DOHH2 (cell line): ENCODE data around the gene ANKS1B.

Source experiments
- H3F3A ChIP-seq: fragments of 200-600 bp; sonication (generic), shearing (Covaris generic); 2 replicates; pipeline ENCODE4 v1.6.0; 2016; ENCODE audit warnings: antibody characterized with exemption, mild to moderate bottlenecking; ENCODE audit not compliant: control insufficient read depth, insufficient read depth
- H3K27ac ChIP-seq: fragments of 200-600 bp; sonication (generic); 2 replicates; pipeline ENCODE4 v1.5.1; 2014; ENCODE audit warnings: low read depth, mild to moderate bottlenecking, low read length, moderate library complexity
- H3K27me3 ChIP-seq: fragments of 200-600 bp; sonication (generic); 2 replicates; pipeline ENCODE4 v1.6.1; 2014; ENCODE audit warnings: mild to moderate bottlenecking, low read length, mixed read lengths; ENCODE audit not compliant: control insufficient read depth
- H3K36me3 ChIP-seq: fragments of 200-600 bp; sonication (generic); 2 replicates; pipeline ENCODE4 v1.6.1; 2014; ENCODE audit warnings: mild to moderate bottlenecking, low read length, moderate library complexity, mixed read lengths; ENCODE audit not compliant: control insufficient read depth
- H3K4me1 ChIP-seq: fragments of 200-600 bp; sonication (generic); 2 replicates; pipeline ENCODE4 v1.6.1; 2014; ENCODE audit warnings: mild to moderate bottlenecking, low read length, mixed read lengths; ENCODE audit not compliant: control insufficient read depth
- H3K4me2 ChIP-seq: fragments of 200-600 bp; sonication (generic); 2 replicates; pipeline ENCODE4 v1.6.0; 2014; ENCODE audit warnings: mild to moderate bottlenecking, low read length, moderate library complexity
- H3K4me3 ChIP-seq: fragments of 200-600 bp; sonication (generic); 2 replicates; pipeline ENCODE4 v1.5.1; 2014; ENCODE audit warnings: mild to moderate bottlenecking, low read length, mixed read lengths
- H3K79me2 ChIP-seq: fragments of 200-600 bp; sonication (generic); 2 replicates; pipeline ENCODE4 v1.6.1; 2014; ENCODE audit warnings: mild to moderate bottlenecking, low read length, mixed read lengths; ENCODE audit not compliant: control insufficient read depth
- H3K9me2 ChIP-seq: fragments of 200-600 bp; sonication (generic); replicated peaks from 2 replicates; pipeline ENCODE4 v1.6.1; 2014; ENCODE audit warnings: mild to moderate bottlenecking, low read length, mixed read lengths; ENCODE audit not compliant: control insufficient read depth
- H3K9me3 ChIP-seq: fragments of 200-600 bp; sonication (generic); 2 replicates; pipeline ENCODE4 v1.6.1; 2014; ENCODE audit warnings: antibody characterized with exemption, low read length, mixed read lengths; ENCODE audit not compliant: control insufficient read depth, insufficient read depth
- H4K20me1 ChIP-seq: fragments of 200-600 bp; sonication (generic); 2 replicates; pipeline ENCODE4 v1.6.0; 2014; ENCODE audit warnings: low read depth, mild to moderate bottlenecking, antibody characterized with exemption, low read length, moderate library complexity; ENCODE audit not compliant: control insufficient read depth, insufficient read depth
- EZH2phosphoT487 ChIP-seq: fragments of 200-600 bp; sonication (generic); IDR thresholded peaks from 2 replicates; pipeline ENCODE4 v1.6.1; 2017; ENCODE audit warnings: borderline replicate concordance, mild to moderate bottlenecking, antibody characterized with exemption, low read length, moderate library complexity, mixed read lengths
- TF ChIP-seq, protein P1 (sequence below): fragments of 200-600 bp; sonication (generic); IDR thresholded peaks from one replicate; pipeline ENCODE4 v1.5.1; 2014; ENCODE audit warnings: antibody characterized with exemption, mild to moderate bottlenecking, low read depth, low read length; ENCODE audit not compliant: poor library complexity, severe bottlenecking

Gene ANKS1B

DNA sequence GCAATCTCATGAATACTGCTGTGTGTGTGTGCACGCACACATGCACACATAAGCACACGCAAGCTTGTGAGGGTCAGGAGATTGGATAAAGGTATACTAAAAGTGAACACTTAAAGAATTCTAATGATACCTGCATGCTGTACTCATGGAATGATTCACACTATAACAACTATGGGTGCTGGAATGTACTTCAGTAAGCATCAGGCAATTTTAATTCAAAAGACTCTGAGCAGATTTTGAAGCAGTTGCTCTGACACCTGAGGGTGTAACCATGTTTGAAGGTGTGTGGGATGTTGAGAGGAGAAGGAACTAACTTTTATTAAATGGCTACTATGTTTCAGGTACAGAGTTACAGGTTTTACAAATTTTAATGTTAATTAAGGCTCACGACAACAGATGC, 275.6 kb downstream of the ANKS1B start:
- H3K4me2 ChIP-seq = no peak overlapping the region
- H3K27me3 ChIP-seq = no peaks in the 10 kb centered on the region
- TF ChIP-seq, protein P1, sequence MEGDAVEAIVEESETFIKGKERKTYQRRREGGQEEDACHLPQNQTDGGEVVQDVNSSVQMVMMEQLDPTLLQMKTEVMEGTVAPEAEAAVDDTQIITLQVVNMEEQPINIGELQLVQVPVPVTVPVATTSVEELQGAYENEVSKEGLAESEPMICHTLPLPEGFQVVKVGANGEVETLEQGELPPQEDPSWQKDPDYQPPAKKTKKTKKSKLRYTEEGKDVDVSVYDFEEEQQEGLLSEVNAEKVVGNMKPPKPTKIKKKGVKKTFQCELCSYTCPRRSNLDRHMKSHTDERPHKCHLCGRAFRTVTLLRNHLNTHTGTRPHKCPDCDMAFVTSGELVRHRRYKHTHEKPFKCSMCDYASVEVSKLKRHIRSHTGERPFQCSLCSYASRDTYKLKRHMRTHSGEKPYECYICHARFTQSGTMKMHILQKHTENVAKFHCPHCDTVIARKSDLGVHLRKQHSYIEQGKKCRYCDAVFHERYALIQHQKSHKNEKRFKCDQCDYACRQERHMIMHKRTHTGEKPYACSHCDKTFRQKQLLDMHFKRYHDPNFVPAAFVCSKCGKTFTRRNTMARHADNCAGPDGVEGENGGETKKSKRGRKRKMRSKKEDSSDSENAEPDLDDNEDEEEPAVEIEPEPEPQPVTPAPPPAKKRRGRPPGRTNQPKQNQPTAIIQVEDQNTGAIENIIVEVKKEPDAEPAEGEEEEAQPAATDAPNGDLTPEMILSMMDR = no peak
- no peak for TF ChIP-seq EZH2phosphoT487
- no peaks in the 10 kb centered on the region for H3K4me1 ChIP-seq
- no peaks in the 10 kb centered on the region for H4K20me1 ChIP-seq
- H3K9me2 ChIP-seq = no peaks in the 10 kb centered on the region
- no peaks in the 10 kb centered on the region for H3K36me3 ChIP-seq
- no peak overlapping the region for H3K27ac ChIP-seq
- H3K79me2 ChIP-seq = no peaks in the 10 kb centered on the region
- no peak overlapping the region for H3K4me3 ChIP-seq
- H3K9me3 ChIP-seq = no peaks in the 10 kb centered on the region
- H3F3A ChIP-seq = no peaks in the 10 kb centered on the region

DNA sequence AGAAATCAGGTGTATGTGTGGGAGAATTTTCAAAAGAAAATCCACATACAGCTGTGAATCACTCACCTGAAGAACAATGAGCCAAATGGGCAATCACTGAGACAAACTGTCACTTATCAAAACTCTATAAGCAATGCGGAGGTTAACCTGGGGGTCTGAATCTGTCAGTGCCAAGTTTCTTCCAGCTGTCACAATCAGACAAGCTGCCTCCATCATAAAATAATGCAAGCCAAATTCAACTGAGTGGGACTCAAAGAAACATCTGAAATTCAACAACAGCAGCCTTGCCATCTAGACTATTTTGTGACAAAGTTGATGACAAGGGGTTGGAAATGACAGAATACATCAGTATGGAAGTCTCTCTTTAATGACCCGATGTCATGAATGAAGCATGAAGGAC, 276.9 kb downstream of the ANKS1B start:
- no peaks in the 10 kb centered on the region for H3K9me2 ChIP-seq
- H4K20me1 ChIP-seq = no peaks in the 10 kb centered on the region
- no peaks in the 10 kb centered on the region for H3K4me1 ChIP-seq
- H3K79me2 ChIP-seq = no peaks in the 10 kb centered on the region
- H3K9me3 ChIP-seq = no peaks in the 10 kb centered on the region
- no peaks in the 10 kb centered on the region for H3K36me3 ChIP-seq
- H3K4me2 ChIP-seq = no peak overlapping the region
- H3K27ac ChIP-seq = no peak overlapping the region
- TF ChIP-seq, protein P1 = no peak
- TF ChIP-seq EZH2phosphoT487 = no peak
- no peak overlapping the region for H3K4me3 ChIP-seq
- no peaks in the 10 kb centered on the region for H3F3A ChIP-seq
- no peaks in the 10 kb centered on the region for H3K27me3 ChIP-seq

DNA sequence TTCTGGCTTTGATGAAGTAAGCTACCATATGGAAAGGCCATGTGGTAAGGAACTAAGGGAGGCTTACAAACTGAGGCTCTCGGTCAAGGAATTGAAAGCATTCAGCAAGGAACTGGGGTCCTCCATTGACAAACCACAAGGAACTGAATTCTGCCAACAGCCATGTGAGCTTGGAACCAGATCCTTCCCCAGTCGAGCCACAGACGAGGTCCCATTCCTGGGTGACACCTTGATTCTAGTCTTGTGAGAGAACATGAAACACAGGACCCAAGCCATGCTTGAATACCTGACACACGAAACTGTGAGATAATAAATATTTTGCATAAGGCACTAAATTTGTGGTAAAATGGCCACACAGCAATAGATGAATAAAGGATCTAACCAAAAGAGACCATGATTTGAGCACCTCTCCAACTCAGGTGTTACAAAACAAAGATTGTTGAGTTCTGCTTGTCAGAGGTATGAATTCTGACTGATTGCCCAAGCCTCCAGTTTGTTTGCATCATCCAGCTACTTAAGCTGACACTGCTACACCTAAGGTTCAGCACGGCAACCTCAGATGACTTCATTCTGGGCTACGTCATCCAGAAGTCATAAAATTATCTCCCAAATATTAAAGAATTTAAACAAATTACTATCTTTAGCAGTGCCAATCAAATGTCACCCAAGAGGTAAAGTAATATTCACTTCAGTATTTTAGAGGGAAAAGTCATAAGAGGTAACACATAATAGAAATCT, 277.8 kb downstream of the ANKS1B start:
- H3K27me3 ChIP-seq = no peaks in the 10 kb centered on the region
- no peaks in the 10 kb centered on the region for H3K79me2 ChIP-seq
- H4K20me1 ChIP-seq = no peaks in the 10 kb centered on the region
- H3F3A ChIP-seq = no peaks in the 10 kb centered on the region
- TF ChIP-seq, protein P1 = no peak
- no peak for TF ChIP-seq EZH2phosphoT487
- H3K36me3 ChIP-seq = no peaks in the 10 kb centered on the region
- no peak overlapping the region for H3K4me3 ChIP-seq
- no peaks in the 10 kb centered on the region for H3K9me3 ChIP-seq
- no peaks in the 10 kb centered on the region for H3K4me1 ChIP-seq
- H3K4me2 ChIP-seq = no peak overlapping the region
- no peaks in the 10 kb centered on the region for H3K9me2 ChIP-seq
- H3K27ac ChIP-seq = no peak overlapping the region
